GM12801 (cell line): ENCODE measurements around the gene RPS17.

Experiments used
- CTCF ChIP-seq: IDR thresholded peaks from one replicate; pipeline ENCODE4 v1.5.1; 2011; ENCODE audit warnings: control low read depth; ENCODE audit not compliant: insufficient read length; ENCODE audit errors: extremely low read depth

RPS17 gene

GRCh38 chr15:82540055-82540983, at the start of gene RPS17:
TSS of gene RPS17 (minus strand) at chr15:82540457. CDS start at chr15:82540428, 29 bp downstream.
- no peak for TF ChIP-seq CTCF

GRCh38 chr15:82587805-82588204, 47.5 kb upstream of the RPS17 start:
- no peak for TF ChIP-seq CTCF

GRCh38 chr15:82585072-82585471, 44.8 kb upstream of the RPS17 start:
- TF ChIP-seq CTCF, result no peak

GRCh38 chr15:82580713-82581112, 40.5 kb upstream of the RPS17 start:
- TF ChIP-seq CTCF, result no peak

GRCh38 chr15:82575335-82575734, 35.1 kb upstream of the RPS17 start:
- no peak for TF ChIP-seq CTCF

- TF ChIP-seq CTCF, result no peak
Observed at GRCh38 chr15:82572986-82573385, 32.7 kb upstream of the RPS17 start.

GRCh38 chr15:82572311-82572710, 32.1 kb upstream of the RPS17 start:
- TF ChIP-seq CTCF, result no peak
